Measurements from ENCODE around the gene DEPDC7. TPM values are rescaled to one million over a fixed set of nuclear protein-coding genes. Genes with fewer than 3 reads are reported as not detected.

DEPDC7 gene
- polyA plus RNA-seq, 2 of the 4 experiments (the other 2 are of a cell fraction) = 15.3 to 16.6 TPM

DNA sequence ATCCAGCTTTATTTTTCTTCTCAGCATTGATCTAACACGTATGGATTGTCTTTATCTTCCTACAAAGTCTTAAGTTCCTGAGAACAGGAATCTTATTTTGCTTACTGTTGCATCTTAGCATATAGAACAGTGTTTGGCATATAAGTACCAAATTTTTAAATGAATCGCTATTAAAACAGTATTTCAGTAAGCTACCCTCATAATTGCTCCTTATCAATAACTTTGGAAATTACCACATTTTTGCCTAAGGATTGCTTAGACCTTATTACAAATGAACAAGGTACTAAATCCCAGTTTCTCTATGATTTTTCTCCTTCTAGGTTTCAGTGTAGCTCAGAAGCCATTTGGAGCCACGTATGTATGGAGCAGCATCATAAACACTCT is 9.7 kb downstream of the DEPDC7 start:
- no peaks in the 10 kb centered on the region for H3K9me3 ChIP-seq
- no peak for TF ChIP-seq FOXS1 (CRISPR knock-in tag; IDR thresholded peaks at IDR 0.05)
- no peak for TF ChIP-seq HOXA7 (CRISPR knock-in tag; IDR thresholded peaks at IDR 0.05)
- TF ChIP-seq MAFK (IDR thresholded peaks at IDR 0.05; ENCODE audit: partially characterized antibody) = no peak
- TF ChIP-seq, protein P1, sequence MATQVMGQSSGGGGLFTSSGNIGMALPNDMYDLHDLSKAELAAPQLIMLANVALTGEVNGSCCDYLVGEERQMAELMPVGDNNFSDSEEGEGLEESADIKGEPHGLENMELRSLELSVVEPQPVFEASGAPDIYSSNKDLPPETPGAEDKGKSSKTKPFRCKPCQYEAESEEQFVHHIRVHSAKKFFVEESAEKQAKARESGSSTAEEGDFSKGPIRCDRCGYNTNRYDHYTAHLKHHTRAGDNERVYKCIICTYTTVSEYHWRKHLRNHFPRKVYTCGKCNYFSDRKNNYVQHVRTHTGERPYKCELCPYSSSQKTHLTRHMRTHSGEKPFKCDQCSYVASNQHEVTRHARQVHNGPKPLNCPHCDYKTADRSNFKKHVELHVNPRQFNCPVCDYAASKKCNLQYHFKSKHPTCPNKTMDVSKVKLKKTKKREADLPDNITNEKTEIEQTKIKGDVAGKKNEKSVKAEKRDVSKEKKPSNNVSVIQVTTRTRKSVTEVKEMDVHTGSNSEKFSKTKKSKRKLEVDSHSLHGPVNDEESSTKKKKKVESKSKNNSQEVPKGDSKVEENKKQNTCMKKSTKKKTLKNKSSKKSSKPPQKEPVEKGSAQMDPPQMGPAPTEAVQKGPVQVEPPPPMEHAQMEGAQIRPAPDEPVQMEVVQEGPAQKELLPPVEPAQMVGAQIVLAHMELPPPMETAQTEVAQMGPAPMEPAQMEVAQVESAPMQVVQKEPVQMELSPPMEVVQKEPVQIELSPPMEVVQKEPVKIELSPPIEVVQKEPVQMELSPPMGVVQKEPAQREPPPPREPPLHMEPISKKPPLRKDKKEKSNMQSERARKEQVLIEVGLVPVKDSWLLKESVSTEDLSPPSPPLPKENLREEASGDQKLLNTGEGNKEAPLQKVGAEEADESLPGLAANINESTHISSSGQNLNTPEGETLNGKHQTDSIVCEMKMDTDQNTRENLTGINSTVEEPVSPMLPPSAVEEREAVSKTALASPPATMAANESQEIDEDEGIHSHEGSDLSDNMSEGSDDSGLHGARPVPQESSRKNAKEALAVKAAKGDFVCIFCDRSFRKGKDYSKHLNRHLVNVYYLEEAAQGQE (IDR thresholded peaks at IDR 0.05) = no peak
- no peak for TF ChIP-seq TP53 (CRISPR knock-in tag; IDR thresholded peaks at IDR 0.05)
- TF ChIP-seq RAD21 (conservative IDR thresholded peaks at IDR 0.05 in 1 of 2, IDR thresholded peaks at IDR 0.05 in 1 of 2) = no peak
- no peak for TF ChIP-seq RARB (CRISPR knock-in tag; IDR thresholded peaks at IDR 0.05)
- no peak for TF ChIP-seq JUN (IDR thresholded peaks at IDR 0.05)
- TF ChIP-seq, protein P2, sequence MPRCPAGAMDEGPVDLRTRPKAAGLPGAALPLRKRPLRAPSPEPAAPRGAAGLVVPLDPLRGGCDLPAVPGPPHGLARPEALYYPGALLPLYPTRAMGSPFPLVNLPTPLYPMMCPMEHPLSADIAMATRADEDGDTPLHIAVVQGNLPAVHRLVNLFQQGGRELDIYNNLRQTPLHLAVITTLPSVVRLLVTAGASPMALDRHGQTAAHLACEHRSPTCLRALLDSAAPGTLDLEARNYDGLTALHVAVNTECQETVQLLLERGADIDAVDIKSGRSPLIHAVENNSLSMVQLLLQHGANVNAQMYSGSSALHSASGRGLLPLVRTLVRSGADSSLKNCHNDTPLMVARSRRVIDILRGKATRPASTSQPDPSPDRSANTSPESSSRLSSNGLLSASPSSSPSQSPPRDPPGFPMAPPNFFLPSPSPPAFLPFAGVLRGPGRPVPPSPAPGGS (IDR thresholded peaks at IDR 0.05) = no peak
- no peak for TF ChIP-seq NFE2L2 (conservative IDR thresholded peaks at IDR 0.05; ENCODE audit: low read length)
- no peak for TF ChIP-seq POLR2A (IDR thresholded peaks at IDR 0.05; ENCODE audit: low read length)
- TF ChIP-seq ZSCAN20 (CRISPR knock-in tag; IDR thresholded peaks at IDR 0.05) = no peak
- TF ChIP-seq, protein P3, sequence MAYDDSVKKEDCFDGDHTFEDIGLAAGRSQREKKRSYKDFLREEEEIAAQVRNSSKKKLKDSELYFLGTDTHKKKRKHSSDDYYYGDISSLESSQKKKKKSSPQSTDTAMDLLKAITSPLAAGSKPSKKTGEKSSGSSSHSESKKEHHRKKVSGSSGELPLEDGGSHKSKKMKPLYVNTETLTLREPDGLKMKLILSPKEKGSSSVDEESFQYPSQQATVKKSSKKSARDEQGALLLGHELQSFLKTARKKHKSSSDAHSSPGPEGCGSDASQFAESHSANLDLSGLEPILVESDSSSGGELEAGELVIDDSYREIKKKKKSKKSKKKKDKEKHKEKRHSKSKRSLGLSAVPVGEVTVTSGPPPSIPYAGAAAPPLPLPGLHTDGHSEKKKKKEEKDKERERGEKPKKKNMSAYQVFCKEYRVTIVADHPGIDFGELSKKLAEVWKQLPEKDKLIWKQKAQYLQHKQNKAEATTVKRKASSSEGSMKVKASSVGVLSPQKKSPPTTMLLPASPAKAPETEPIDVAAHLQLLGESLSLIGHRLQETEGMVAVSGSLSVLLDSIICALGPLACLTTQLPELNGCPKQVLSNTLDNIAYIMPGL (CRISPR knock-in tag; IDR thresholded peaks at IDR 0.05; ENCODE audit: borderline replicate concordance) = no peak
- TF ChIP-seq ZC3H11A (IDR thresholded peaks at IDR 0.05) = no peak
- no peak for TF ChIP-seq CHD4 (IDR thresholded peaks at IDR 0.05; ENCODE audit: borderline replicate concordance)
- TF ChIP-seq, protein P4, sequence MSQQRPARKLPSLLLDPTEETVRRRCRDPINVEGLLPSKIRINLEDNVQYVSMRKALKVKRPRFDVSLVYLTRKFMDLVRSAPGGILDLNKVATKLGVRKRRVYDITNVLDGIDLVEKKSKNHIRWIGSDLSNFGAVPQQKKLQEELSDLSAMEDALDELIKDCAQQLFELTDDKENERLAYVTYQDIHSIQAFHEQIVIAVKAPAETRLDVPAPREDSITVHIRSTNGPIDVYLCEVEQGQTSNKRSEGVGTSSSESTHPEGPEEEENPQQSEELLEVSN (IDR thresholded peaks at IDR 0.05; ENCODE audit: borderline replicate concordance, low read depth) = no peak
- TF ChIP-seq, protein P5, sequence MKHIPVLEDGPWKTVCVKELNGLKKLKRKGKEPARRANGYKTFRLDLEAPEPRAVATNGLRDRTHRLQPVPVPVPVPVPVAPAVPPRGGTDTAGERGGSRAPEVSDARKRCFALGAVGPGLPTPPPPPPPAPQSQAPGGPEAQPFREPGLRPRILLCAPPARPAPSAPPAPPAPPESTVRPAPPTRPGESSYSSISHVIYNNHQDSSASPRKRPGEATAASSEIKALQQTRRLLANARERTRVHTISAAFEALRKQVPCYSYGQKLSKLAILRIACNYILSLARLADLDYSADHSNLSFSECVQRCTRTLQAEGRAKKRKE (CRISPR knock-in tag; IDR thresholded peaks at IDR 0.05; ENCODE audit: low read depth) = no peak
- no peak for TF ChIP-seq MYC (IDR thresholded peaks at IDR 0.05; ENCODE audit: borderline replicate concordance, low read length)
- no peak for TF ChIP-seq NPAS2 (CRISPR knock-in tag; IDR thresholded peaks at IDR 0.05; ENCODE audit: borderline replicate concordance)
- no peak for ATAC-seq
- peaks cover 19% of the 10 kb centered on the region; the same call in 2 of the 3 replicates for H3K4me1 ChIP-seq
- CTCF ChIA-PET = interaction anchor here (0.6 to 2.8 kb wide), 7 partner anchors 9 to 178 kb away, joined by 3 to 12 read pairs (median 4); partner anchors contain the start of genes DEPDC7 and TCP11L1
- POLR2A ChIA-PET = interaction anchor here (0.6 to 1.2 kb wide), 2 partner anchors 10 to 14 kb away, joined by 4 to 6 read pairs; partner anchors contain the start of genes DEPDC7 and TCP11L1
- no peak for FAIRE-seq
- 87% methylated on average over 3 of the region's 3 CpGs for WGBS (ENCODE audit: missing lambda C conversion rate)
- DNase-seq (ENCODE audit: low read depth in 1 of 2, low spot score in 1 of 2) = no peak
- H3K27ac ChIP-seq = no peak overlapping the region
- no peak overlapping the region for H3K4me3 ChIP-seq
- H3K4me2 ChIP-seq = no peak overlapping the region
